Prostate gland (tissue), 2 donors: ENCODE data around the gene NEK6. TPM values are rescaled to one million over a fixed set of nuclear protein-coding genes. Genes with fewer than 3 reads are reported as not detected.

ENCODE experiments used
- DNase-seq: peaks from one replicate; pipeline ENCODE4 v3.0.0-alpha.2; 2019; ENCODE audit warnings: low spot score
- H3K27ac ChIP-seq, 2 donors: fragments of 200-600 bp; sonication (generic); 2 replicates each; pipeline ENCODE4 v1.5.1; 2017 to 2019
- H3K27me3 ChIP-seq: fragments of 200-600 bp; sonication (generic); replicated peaks from 2 replicates; pipeline ENCODE4 v1.5.1; 2019; ENCODE audit not compliant: insufficient read depth
- H3K36me3 ChIP-seq, 2 donors: fragments of 200-600 bp; sonication (generic); 1 replicate in 1 of 2; 2 replicates in 1 of 2; pipeline versions ENCODE4 v1.5.1 to v1.8.1; 2017 to 2019
- H3K4me1 ChIP-seq: fragments of 200-600 bp; sonication (generic); replicated peaks from 2 replicates; pipeline ENCODE4 v1.5.1; 2019
- H3K4me3 ChIP-seq, 2 donors: fragments of 200-600 bp; sonication (generic); 2 replicates each; pipeline ENCODE4 v1.5.1; 2017 to 2019
- H3K9me3 ChIP-seq: fragments of 200-600 bp; sonication (generic); 2 replicates; pipeline ENCODE4 v1.5.1; 2017
- CTCF ChIP-seq, 4 experiments: fragments of 200-600 bp in 2 of 4; fragments of 450-650 bp in 2 of 4; sonication (generic) in 2 of 4; IDR thresholded peaks; 1 replicate in 3 of 4; 2 replicates in 1 of 4; pipeline ENCODE4 v1.5.1; 2016 to 2019; ENCODE audit warnings: antibody characterized with exemption in 4 of 4, mild to moderate bottlenecking in 2 of 4, moderate library complexity in 2 of 4
- POLR2A ChIP-seq: fragments of 450-650 bp; IDR thresholded peaks from one replicate; pipeline ENCODE4 v1.6.1; 2016; ENCODE audit warnings: antibody characterized with exemption, mild to moderate bottlenecking
- POLR2AphosphoS5 ChIP-seq: sonication (generic); formaldehyde crosslinking; IDR thresholded peaks from one replicate; pipeline ENCODE4 v1.6.1; 2017; ENCODE audit warnings: antibody characterized with exemption
- WGBS: methylation state at CpG from one replicate; pipeline ENCODE4 v1.1.5; 2018; 5-methylcytosine and 5-hydroxymethylcytosine counted together
- intact Hi-C: fragments of 100-400 bp; cut with DNase I; formaldehyde crosslinking; loops from one replicate; pipeline ENCODE4 v1.14.2; 2022
- total RNA-seq, 2 donors: library from RNA; depleted of rRNA; stranded (reverse); fragments of >200 nt; gene quantifications; one replicate each; pipeline ENCODE4 v1.1.0, GENCODE V29; 2016

Gene NEK6
- total RNA-seq, 2 donors from 2014 or later, result 32.3 to 44.2 TPM

GRCh38 chr9:124326378-124326777 lies 68.6 kb downstream of the NEK6 start:
- DNase-seq, result no peak
- WGBS, result 88% methylated on average over 21 of the region's 21 CpGs
- Histone ChIP-seq H3K36me3 (peaks cover 12 to 15% of the 10 kb centered on the region in 2 donors), H3K9me3 (no peaks in the 10 kb centered on the region), H3K4me3 (no peak overlapping the region), H3K4me1 (no peaks in the 10 kb centered on the region), H3K27me3 (no peaks in the 10 kb centered on the region), H3K27ac (no peak overlapping the region)
- intact Hi-C loops, result no loop called here
- no peak for TF ChIP-seq POLR2A

- intact Hi-C loops, result no loop called here
- WGBS, result 83% methylated on average over 9 of the region's 9 CpGs
These were observed 69.7 kb downstream of the NEK6 start for GRCh38 chr9:124327491-124327890.

GRCh38 chr9:124328285-124328684 lies 70.5 kb downstream of the NEK6 start:
- intact Hi-C loops, result no loop called here
- 85% methylated on average over 12 of the region's 12 CpGs for WGBS
- H3K36me3 ChIP-seq, result peaks cover 12% of the 10 kb centered on the region in 2 donors

More at GRCh38 chr9:124327491-124327890, 69.7 kb downstream of the NEK6 start:
- no peak overlapping the region for H3K27ac ChIP-seq
- peaks cover 12% of the 10 kb centered on the region in 2 donors for H3K36me3 ChIP-seq
- H3K4me1 ChIP-seq, result no peaks in the 10 kb centered on the region
- no peak for TF ChIP-seq POLR2A
- DNase-seq, result no peak
- H3K27me3 ChIP-seq, result no peaks in the 10 kb centered on the region
- H3K4me3 ChIP-seq, result no peak overlapping the region
- H3K9me3 ChIP-seq, result no peaks in the 10 kb centered on the region

GRCh38 chr9:124329206-124329792 lies 71.5 kb downstream of the NEK6 start:
- Histone ChIP-seq H3K27me3 (no peaks in the 10 kb centered on the region), H3K4me3 (no peak overlapping the region), H3K36me3 (peaks cover 12% of the 10 kb centered on the region in 2 donors), H3K27ac (no peak overlapping the region), H3K9me3 (no peaks in the 10 kb centered on the region), H3K4me1 (no peaks in the 10 kb centered on the region)
- TF ChIP-seq CTCF (IDR thresholded peaks at IDR 0.05) (no peak), POLR2AphosphoS5 (no peak), POLR2A (no peak)
- 87% methylated on average over 19 of the region's 19 CpGs for WGBS
- no peak for DNase-seq
- intact Hi-C loops, result no loop called here

More at GRCh38 chr9:124328285-124328684, 70.5 kb downstream of the NEK6 start:
- H3K4me3 ChIP-seq, result no peak overlapping the region
- no peaks in the 10 kb centered on the region for H3K9me3 ChIP-seq
- TF ChIP-seq POLR2AphosphoS5 (no peak), POLR2A (no peak), CTCF (IDR thresholded peaks at IDR 0.05) (no peak)
- no peaks in the 10 kb centered on the region for H3K4me1 ChIP-seq
- H3K27me3 ChIP-seq, result no peaks in the 10 kb centered on the region
- no peak for DNase-seq
- H3K27ac ChIP-seq, result no peak overlapping the region

- intact Hi-C loops, result no loop called here
- WGBS, result 84% methylated on average over 28 of the region's 29 CpGs
- H3K9me3 ChIP-seq, result no peaks in the 10 kb centered on the region
- no peak for TF ChIP-seq POLR2A
- TF ChIP-seq POLR2AphosphoS5, result no peak
- no peak for TF ChIP-seq CTCF (IDR thresholded peaks at IDR 0.05)
- DNase-seq, result no peak
- H3K4me1 ChIP-seq, result no peaks in the 10 kb centered on the region
- no peaks in the 10 kb centered on the region for H3K27me3 ChIP-seq
- peaks cover 12% of the 10 kb centered on the region in 2 donors for H3K36me3 ChIP-seq
- no peak overlapping the region for H3K27ac ChIP-seq
- no peak overlapping the region for H3K4me3 ChIP-seq
These were observed 72.4 kb downstream of the NEK6 start for GRCh38 chr9:124330011-124330697.

- Histone ChIP-seq H3K36me3 (peaks cover 10 to 12% of the 10 kb centered on the region in 2 donors), H3K9me3 (no peaks in the 10 kb centered on the region), H3K27ac (no peak overlapping the region), H3K4me1 (no peaks in the 10 kb centered on the region), H3K4me3 (no peak overlapping the region), H3K27me3 (no peaks in the 10 kb centered on the region)
- TF ChIP-seq POLR2A (no peak), POLR2AphosphoS5 (no peak), CTCF (IDR thresholded peaks at IDR 0.05) (no peak)
- WGBS, result 76% methylated on average over 4 of the region's 11 CpGs
- intact Hi-C loops, result no loop called here
- DNase-seq, result no peak
These were observed 73.8 kb downstream of the NEK6 start for GRCh38 chr9:124331580-124331979.
